GM19351 (cell line): Measurements from ENCODE around the gene SPATA24.
"Not testable (repeated sequence)": the region's sequence is repeated elsewhere in the genome, so short reads cannot be mapped to it uniquely, and the experiment has no call there.

Experiments
- ATAC-seq: cut with Tn5 transposase; IDR thresholded peaks from one replicate; pipeline ENCODE4 v1.9.1; 2021; ENCODE audit warnings: mild to moderate bottlenecking, moderate library complexity; ENCODE audit not compliant: unreplicated experiment

The SPATA24 gene, protein sequence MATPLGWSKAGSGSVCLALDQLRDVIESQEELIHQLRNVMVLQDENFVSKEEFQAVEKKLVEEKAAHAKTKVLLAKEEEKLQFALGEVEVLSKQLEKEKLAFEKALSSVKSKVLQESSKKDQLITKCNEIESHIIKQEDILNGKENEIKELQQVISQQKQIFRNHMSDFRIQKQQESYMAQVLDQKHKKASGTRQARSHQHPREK

GRCh38 chr5:139403787-139404483, at the start of gene SPATA24:
Gene SPATA24 (minus strand): TSS chr5:139404089. CDS start chr5:139404060, 29 bp downstream.
- ATAC-seq, result peak; percentile 74

DNA sequence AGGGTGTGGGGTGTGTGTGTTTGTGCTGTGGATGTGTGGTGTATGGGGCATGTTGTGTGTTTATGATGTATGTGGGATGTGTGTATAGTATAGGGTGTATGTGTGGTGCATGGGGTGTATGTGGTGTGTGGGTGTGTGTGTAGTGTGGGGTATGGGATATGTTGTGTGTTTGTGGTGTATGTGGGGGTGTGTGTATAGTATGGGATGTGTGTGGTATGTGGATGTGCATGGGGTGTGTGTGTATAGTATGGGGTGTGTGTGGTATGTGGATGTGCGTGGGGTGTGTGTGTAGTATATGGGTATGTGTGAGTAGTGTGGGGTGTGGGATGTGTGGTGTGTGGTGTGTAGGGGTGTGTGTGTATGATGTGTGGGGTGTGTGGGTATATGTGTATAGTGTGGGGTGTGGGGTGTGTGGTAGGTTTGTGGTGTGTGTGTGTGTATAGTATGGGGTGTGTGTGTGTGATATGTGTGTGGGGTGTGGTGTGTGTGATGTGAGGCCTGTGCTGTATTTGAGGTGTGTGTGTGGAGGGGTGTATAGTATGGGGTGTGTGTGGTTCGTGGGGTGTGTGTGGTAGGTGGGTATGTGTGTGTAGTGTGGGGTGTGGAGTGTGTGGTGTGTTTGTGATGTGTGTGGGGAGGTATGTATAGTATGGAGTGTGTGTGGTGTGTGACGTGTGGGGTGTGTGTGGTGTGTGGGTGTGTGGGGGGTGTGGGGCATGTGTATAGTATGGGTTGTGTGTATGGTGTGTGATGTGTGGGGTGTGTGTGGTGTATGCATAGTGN, 48.2 kb upstream of the SPATA24 start:
- ATAC-seq, result no peak

GRCh38 chr5:139451176-139451575, 47.3 kb upstream of the SPATA24 start:
- no peak for ATAC-seq

DNA sequence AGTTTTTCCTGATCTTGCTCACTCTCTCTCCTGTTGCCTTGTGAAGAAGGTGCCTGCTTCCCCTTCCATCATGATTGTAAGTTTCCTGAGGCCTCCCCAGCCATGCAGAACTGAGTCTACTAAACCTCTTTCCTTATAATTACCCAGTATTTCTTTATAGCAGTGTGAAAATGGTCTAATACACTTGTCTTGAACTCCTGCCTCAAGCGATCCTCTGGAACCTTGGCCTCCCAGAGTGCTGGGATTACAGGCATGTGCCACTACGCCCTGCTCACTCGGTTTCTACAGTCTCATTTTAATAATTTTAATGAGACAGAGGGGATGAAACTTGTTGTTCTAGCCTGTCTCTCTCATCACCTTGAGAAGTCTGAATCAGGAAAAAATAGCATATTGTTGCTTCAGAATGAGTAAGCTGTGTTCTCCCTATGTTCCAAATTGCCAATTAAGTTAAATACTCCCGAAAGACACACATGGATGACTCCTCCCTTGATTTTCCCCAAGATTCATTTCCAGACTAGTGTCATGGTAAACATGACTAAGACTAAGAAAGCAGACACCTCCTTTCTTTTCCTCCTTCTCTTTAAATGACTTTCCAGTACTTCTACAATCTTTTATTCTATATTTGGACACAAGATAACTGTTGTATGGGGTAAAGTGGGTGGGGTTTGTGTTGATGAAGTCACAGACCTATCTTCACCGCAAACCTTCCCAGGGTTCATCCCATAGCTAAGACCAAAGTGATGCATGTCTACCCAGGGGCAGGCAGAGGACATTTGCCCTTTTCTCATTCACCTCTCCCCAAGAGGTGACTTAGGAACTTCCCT, 43.3 kb upstream of the SPATA24 start:
- peak; percentile 56 for ATAC-seq

GRCh38 chr5:139445325-139446170, 41.7 kb upstream of the SPATA24 start:
- ATAC-seq, result no peak

DNA sequence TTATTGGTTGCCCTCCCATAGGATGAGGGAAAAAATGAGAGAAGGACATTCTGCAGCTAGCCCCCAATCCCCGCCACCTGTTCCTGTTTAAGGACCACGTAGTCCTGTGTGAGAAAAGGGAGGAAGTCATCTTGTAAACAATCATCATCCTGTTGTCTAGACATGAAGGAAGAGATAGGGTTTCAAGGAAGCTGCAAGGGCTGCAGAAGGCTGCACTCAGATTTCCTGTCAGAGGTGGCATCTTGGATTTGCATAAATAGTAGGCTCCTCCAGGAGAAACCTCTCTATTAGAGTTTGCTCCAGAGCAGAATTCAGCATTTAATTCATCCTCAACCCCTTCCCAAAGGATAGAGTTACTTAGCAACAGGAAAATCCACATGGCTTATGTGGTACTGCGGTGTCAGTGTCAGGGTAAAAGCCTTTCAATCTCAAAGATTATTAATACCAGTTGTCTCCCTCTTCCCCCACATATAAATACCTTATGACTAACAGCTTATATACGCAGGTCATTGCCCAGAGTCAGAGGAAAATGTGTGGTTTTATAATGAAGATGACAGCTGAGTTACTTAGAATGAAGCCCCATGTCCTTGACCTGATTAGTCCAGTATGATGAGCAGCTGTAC, 40.1 kb upstream of the SPATA24 start:
- ATAC-seq, result no peak

GRCh38 chr5:139440416-139440815, 36.5 kb upstream of the SPATA24 start:
- ATAC-seq, result not testable (repeated sequence)

- peak; percentile 91 for ATAC-seq
Measured at GRCh38 chr5:139439013-139439903, 35.4 kb upstream of the SPATA24 start, which contains the start of gene DNAJC18. Gene DNAJC18 (minus strand): TSS chr5:139439525. CDS start chr5:139439445, 80 bp downstream.

- no peak for ATAC-seq
Measured at GRCh38 chr5:139438707-139439012, 34.8 kb upstream of the SPATA24 start.

GRCh38 chr5:139435676-139436075, 31.8 kb upstream of the SPATA24 start:
- ATAC-seq, result no peak

DNA sequence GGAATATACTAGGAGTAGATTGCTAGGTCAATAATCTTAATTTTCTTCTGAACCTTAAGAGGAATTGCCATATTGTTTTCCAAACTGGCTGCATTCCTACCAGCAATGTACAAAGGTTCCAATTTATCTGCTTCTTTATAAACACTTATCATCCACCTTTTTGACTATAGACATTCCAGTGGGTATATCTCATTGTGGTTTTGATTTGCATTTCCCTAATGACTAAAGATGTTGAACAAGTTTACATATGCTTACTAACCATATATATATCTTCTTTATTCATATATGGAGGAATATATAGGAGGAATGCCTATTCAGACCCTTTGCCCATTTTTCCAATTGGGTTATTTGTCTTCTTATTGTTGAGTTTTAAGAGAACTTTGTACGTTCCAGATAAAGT, 27.8 kb upstream of the SPATA24 start:
- ATAC-seq, result no peak

DNA sequence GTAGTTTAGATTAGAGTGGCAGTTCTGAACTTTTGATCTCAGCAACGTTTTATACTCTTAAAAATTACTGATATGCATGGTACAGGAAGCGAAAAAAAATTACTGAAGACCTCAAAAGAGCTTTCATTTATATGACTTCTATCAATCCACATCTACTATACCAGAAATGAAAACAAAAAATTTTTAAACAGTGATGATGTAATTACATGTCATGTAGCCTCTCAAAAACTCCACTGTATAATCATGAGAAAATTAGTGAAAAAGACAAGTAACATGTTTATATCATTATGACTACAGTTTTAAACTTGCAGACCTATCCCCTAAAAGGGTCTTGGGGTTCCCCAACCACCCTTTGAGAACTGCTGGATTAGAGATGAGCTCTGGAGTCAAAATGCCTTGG, 26.1 kb upstream of the SPATA24 start:
- no peak for ATAC-seq

GRCh38 chr5:139426203-139426885, 22.5 kb upstream of the SPATA24 start:
- ATAC-seq, result no peak

DNA sequence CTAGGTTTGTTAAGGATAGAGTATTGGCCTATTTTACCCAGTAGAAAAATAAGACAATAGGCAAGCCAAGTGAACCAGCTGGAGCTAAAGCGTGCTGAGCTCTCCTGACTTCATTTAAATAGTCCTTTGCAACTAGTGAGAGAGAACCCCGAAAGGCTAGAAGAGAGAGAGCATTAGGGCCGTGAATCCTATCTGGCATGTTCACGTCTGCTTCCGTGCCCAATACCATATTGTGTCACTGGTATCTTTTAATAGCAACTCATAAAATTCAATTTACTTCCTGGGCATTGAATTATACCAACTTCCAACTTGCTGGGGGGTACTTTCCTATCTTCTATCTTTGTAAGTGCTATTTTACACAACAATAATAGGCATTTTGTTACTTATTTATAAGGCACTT, 21.6 kb upstream of the SPATA24 start:
- no peak for ATAC-seq

DNA sequence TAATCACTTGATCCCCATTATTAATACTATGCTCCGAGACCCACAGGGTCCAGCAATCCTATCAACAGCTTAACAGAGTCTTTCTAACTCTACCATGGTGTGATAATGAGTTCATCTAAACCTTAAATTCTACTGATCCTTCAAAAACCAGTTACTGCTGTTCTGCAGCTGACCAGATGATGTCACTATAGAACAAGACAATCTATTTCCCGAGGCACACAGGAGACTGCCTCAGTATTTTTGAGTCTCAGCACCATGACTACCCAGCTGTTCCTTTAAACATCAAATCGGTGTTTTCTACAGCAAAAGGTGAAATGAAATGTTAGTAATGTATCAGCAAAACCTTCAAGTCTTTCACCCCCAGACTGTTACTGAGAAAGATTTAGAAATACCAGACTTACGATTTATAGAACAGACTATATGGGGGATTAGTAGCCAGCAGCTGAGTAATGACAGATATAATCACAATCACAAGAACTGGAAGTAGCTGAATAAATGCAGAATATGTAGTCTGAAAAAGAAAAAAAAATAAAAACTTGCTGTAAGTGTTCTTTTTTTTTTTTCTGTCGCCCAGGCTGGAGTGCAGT, 18.5 kb upstream of the SPATA24 start:
- ATAC-seq, result no peak

DNA sequence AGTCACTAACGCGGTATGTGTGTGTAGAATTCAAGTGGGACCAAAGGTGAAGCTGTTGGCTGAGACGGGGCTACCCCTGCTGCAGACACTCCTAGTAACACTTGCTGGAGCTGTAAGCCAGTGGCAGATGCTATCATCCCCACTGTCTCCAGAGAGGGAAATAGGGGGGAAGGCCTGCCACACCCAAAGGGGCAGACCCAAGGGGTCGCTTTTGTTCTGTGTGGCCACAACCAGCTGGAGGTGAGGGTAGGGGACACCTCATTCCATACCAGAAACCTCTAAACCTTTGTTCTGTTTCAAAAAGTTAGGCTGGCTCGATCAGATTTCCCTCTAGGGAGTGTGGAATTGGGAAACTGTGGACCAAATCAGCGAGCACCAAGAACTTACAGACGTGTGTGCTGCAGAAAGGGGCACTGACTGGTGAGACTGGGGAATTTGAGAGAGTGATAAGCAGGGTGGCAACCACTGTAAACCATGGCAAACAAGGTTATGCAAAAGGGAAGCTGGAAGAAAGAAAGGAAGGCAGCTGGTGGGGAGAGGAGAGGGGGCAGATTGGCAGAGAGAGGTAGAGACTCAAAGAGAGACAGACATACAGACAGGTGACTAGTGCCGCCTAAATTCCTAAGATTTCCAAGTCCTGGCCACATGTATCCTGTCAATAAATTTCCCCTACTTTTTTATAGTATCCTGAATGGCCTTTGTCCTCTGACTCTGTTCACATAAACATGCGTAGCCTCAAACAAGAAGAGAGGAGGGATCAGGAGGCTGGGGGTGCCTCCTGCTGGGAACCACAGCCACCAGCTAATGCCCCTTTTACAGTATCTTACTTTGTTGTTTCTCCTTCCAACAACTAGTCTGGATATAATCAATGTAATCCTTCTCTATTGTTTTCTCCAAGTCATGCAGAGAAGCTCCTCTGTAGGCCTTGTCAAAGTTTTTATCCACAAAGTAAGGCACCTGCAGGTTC, 15.6 kb upstream of the SPATA24 start:
- ATAC-seq, result no peak

- ATAC-seq, result no peak
Measured at GRCh38 chr5:139418793-139419192, 14.9 kb upstream of the SPATA24 start.
